GM12891 (cell line): ENCODE measurements around the gene LCN15.

ENCODE experiments used
- POLR2A ChIP-seq: IDR thresholded peaks from 2 replicates; pipeline ENCODE4 v1.6.1; 2011; ENCODE audit warnings: low read depth, low read length, control low read depth
- POLR2AphosphoS5 ChIP-seq: IDR thresholded peaks from 2 replicates; pipeline ENCODE4 v1.6.1; 2011; ENCODE audit warnings: low read depth, low read length, control low read depth

DNA sequence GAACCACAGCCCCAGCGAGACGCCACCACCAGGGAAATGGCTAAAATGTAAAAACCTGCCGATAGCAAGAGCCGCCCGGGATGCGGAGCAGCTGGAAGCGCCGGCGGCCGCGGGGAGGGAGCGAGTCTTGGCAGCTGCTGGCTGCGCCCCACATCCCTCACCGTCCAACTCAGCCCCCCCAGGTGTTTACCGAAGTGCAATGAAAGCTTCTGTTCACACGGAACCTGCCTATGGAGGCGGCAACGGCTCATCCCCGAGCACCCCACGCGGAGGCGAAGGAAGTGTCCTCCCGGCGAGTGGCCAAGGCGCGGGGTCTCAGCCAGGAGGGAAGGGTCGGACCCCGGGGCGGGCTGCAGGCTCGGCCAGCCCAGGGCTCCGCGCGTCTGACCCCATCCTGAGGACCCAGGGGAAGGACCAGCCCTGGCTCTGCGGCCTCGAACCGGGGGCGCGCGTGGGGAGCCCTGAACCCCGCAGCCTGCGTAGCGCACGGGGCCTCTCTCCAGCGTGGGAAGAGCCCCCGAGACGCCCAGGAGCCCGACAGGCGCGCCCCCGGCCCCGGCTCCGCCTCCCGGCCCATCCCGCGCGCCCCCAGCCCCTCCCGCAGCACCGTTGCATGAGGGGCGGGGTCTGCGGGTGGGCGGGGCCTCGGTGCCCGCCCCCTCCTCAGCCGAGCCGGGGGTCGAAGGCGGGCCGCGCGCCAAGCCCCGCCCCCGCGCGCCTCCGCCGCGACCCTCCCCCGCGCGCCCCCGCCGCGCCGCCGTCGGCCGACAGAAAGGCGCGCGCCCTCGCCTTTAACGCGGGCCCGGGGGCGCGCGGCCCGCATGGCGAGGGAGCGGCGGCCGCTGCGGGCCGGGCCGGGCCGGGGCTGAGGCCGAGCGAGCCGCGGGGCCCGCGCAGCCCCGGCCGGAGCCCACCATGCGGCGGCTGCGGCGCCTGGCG lies 52.3 kb downstream of the LCN15 start, which contains the start of gene DIPK1B:
- no peak for TF ChIP-seq POLR2AphosphoS5
- TF ChIP-seq POLR2A, result no peak
